GM21786 (cell line): ENCODE data around the gene SLC49A3.
"Not testable (repeated sequence)": the region's sequence is repeated elsewhere in the genome, so short reads cannot be mapped to it uniquely, and the experiment has no call there.

Source experiments
- ATAC-seq: cut with Tn5 transposase; IDR thresholded peaks from one replicate; pipeline ENCODE4 v1.9.1; 2021; ENCODE audit not compliant: unreplicated experiment

Gene SLC49A3

DNA sequence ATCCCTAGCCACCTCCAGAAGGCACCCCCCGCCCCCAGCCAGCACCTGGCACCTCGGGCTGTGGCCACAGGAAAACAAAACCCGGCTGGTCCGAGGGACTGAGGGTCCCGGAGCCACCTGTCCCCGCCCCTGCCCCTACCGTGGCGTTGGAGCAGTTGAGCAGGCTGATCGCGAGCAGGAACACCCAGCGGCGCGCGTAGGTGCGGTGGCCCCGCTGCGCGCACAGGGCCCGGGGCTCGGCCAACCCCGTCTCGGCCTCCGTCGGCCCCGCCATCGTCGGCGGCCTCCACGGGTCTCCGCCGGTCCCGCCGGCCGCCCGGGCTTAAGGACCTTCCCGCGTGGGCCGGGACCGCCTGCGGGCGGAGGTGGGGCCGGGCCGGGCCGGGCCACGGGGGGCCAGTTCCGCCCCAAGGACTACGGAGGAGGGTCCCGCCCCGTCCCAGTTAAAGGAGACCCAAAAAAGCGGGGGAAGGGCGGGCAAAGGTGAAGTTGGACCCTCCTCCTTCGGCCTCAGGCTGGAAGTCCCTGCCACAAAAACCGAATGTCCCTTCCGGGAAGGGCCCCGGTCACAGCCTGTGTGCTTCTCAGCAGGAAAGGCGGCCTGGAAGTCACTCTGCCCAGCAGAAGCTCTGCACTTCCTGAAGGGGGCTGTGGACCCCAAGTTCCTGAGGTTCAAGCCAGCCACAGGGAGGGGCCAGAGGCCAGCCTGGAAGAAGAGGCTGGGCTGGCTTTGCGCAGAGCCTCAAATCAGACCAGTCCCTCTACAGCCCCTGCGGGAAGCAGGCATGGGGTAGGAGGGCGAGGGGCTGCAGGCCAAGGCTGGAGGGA, at the start of gene SLC49A3:
Gene SLC49A3, minus strand, starts transcription at position 298 of the 828 bp plus-strand sequence. Its CDS starts 24 bp downstream, at position 274.
- ATAC-seq: no peak

DNA sequence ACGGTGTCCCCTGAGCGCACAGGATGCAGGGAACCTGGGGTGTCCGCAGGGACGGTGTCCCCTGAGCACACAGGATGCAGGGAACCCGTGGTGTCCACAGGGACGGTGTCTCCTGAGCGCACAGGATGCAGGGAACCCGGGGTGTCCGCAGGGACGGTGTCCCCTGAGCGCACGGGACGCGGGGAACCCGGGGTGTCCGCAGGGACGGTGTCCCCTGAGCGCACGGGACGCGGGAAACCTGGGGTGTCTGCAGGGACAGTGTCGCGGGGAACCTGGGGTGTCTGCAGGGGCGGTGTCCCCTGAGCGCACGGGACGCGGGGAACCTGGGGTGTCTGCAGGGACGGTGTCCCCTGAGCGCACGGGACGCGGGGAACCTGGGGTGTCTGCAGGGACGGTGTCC, 47.6 kb upstream of the SLC49A3 start:
- not testable (repeated sequence) for ATAC-seq

DNA sequence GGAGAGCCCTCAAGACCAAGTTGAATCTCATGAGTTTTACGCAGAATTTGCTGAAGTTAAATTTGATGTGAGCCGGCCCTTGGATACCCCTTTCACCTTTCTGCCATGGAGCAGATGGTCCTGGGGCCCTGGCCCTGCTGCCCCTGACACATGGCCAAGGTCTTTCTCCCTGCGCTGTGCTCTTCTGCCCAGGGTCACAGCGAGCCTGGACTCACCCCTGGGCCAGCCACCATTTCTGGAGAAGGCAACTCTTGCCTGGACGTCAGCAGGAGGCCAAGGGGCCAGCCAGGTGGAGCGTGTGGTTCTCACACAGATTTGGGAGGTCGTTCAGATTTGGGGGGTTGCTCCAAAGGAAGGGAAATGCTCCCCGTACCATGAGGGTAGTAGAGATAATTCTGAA, 46.6 kb upstream of the SLC49A3 start:
- no peak for ATAC-seq

- no peak for ATAC-seq
These were observed 46.0 kb upstream of the SLC49A3 start for GRCh38 chr4:734951-735350.

DNA sequence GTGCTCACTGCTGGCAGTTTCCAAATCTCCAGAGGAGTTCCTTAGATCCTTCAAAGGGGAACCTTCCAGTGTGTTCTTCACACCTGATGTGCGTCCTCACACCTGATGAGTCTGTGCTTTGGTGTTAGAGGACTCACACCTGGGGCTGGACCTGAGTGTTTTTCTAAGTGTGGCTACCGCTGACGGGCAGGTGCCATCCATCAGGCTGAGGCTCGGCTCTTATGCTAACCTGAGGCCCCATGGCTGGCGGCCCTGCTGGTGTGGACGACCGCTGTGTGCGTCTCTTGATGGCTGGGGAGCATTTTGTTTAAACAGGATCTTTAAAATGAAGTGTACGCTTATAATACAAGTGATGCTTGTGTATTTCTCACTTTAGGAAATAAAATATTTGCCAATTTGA, 45.1 kb upstream of the SLC49A3 start:
- no peak for ATAC-seq

DNA sequence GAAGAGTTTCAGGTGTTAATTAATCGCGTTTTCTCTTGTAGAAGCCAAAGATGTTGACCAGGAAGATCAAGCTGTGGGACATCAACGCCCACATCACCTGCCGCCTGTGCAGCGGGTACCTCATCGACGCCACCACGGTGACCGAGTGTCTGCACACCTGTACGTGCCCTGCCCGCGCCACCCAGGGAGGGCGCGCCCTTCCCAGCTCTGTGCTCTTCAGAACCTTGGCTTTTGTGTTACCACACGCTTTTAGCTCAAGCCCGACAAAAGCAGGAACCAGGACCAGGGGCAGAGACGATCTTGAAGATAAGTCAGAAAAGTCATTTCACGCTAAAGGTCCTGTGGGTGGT, 44.7 kb upstream of the SLC49A3 start:
- no peak for ATAC-seq

DNA sequence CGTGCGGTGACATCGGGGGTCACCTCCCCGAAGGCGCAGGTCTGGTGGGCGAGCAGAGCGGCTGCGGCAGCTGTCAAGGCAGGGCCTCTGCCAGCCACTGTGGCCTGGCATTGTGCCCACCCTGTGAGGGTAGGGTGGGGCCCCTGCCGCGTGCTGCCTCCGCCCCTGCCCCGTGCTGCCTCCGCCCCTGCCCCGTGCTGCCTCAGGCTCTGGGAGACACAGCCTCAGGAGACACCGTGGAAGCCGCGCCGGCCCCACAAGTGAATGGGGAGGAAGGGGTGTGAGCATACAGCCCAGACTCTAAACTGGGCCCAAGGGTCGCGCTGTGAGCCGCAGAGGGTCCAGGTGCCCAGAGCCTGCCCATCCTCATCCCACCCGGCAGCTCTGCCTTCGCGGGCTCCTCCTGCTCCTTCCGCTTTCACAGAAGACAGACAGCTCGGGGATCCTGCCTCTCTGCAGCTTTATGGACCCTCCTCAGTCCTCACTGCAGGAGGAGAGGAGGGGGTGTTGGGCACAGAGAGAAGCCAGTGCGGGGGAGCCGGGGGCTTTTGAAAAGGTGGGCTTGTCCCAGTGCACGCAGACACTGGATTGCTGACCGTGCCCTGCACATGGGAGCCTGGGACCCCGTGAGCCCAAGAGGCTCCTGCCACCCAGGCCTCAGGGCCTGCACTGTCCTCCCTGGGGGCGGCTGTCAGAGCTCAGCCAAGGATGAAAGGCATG, 44.1 kb upstream of the SLC49A3 start:
- ATAC-seq: no peak

DNA sequence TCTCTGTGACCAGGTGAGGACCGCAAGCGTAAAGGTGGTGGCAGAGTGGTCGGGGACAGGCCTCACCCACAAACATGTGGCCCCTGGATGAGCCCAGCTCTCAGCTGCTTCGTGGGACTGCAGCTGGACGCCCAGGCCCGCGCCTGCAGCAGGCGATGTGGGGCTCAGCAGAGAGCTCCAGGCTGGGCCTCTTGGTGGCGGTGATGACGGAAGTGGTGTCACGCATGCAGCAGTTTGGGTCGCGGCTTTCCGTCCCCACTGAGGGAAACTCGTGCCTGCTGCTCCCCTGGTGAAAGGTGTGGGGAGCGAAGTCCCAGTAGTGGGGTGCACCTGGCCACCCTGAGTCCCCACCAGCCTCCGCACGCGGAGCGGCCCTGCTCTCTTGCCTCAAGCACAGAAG, 43.5 kb upstream of the SLC49A3 start:
- ATAC-seq: no peak

DNA sequence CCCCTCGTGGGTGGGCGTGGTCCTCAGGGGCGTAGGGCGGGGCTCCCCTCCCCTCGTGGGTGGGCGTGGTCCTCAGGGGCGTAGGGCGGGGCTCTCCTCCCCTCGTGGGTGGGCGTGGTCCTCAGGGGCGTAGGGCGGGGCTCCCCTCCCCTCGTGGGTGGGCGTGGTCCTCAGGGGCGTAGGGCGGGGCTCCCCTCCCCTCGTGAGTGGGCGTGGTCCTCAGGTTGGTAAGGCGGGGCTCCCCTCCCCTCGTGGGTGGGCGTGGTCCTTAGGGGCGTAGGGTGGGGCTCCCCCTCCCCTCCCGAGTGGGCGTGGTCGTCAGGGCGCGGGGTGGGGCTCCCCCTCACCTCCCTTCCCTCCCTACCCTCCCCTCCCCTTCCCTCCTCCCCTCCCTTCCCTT, 43.0 kb upstream of the SLC49A3 start:
- not testable (repeated sequence) for ATAC-seq

GRCh38 chr4:730946-731904, 42.3 kb upstream of the SLC49A3 start:
- not testable (repeated sequence) for ATAC-seq

DNA sequence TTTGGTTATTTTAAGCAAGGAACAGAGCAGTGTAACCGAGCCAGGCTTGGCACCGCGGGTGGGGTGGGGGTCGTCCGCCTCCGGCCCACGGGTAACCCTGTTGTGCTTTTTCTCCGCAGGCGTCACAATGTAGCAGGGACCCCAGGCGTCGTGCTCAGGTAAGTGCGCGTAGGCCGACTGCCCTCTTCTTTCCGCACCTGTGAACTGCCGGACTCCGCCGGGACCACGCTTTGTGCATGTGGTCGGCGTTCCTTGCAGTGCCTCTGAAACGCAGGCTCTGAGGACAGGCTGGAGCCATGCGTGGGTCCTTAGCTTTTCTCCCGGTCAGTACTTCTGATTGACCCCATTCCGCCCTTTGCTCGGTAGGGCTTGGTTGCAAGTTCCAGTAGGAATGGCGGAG, 41.6 kb upstream of the SLC49A3 start:
- ATAC-seq: no peak

GRCh38 chr4:729336-730315, 40.7 kb upstream of the SLC49A3 start:
- no peak for ATAC-seq

DNA sequence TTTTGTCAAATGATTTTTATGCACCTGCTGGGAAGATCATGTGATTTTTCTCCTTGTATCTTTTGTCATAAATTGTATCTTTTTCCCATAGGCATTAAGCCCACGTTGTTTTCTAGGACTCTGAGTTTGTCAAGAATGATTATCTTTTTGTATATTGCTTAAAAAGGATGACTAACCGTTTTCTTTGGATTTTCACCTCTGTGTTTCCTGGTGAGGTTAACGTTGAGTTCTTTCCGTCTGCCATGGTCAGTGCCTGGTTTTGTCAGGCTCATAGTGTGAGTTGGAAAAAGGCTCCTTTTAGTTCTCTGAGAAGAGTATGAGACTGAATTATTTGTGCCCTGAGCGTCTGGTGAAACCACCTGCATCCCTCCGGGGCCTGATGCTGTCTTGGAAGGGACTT, 38.6 kb upstream of the SLC49A3 start:
- ATAC-seq: no peak

DNA sequence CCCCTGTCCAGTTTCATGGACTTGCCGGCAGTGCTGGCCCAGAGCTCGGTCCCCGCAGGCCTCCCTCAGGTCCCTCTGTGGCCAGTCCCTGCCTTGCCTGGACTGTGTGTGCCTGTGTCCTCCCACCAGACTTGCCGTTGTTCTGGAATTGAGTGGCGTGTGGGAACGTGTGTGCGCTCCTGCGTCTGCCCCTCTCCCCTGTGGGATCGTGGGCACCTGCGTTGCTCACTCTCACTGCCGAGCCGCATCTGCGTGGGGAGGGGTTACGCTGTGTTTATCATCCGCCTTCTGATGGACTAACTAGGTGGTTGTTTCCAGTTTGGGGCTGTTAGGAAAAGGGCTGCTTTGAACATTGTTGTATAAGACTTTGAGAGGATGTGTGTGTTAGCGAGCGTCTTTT, 37.9 kb upstream of the SLC49A3 start:
- ATAC-seq: no peak

- ATAC-seq: no peak
These were observed 37.4 kb upstream of the SLC49A3 start for GRCh38 chr4:726235-726787.

- no peak for ATAC-seq
These were observed 36.7 kb upstream of the SLC49A3 start for GRCh38 chr4:725391-726234.

DNA sequence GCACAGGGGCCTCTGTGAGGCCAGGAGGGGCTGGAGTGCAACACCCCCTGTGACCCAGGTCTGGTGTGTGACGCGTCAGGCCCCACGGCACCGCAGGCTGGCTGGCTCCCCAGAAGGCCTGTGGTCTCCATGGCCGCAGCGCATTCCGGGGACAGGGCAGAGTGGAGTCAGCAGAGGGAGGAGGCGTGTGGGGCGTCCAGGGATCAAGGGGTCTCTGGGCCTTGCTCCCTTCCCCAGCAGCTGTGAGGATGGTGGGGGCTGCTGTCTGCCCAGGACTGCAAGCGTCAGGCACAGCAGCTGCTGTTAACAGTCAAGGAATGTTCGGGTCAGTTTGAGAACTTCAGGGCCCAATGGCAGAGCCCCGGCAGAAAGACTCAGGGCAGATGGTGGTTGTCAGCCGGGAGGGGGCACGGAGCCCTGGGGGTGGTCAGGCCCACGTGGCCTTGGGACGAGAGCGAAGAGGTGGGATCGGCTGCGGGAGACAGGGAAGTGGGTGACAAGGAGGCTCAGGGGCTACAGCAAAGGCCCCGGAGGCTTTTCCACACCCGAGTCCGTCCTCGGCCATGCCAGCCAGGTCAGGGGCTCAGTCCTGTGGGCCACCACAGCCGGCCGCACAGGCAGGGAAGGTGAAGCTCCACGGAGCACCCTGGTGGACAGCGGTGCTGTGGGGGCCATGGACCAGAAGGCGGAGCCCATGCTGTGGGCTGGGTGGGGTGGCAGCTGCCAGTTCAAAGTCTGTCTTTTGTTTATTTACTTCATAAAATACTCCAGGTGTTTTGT, 35.0 kb upstream of the SLC49A3 start:
- no peak for ATAC-seq

GRCh38 chr4:722851-723360, 34.0 kb upstream of the SLC49A3 start:
- no peak for ATAC-seq
